Prostate gland (tissue), 2 donors: ENCODE data around the gene C1QTNF7.

Source experiments
- CTCF ChIP-seq, 4 experiments: fragments of 200-600 bp in 2 of 4; fragments of 450-650 bp in 2 of 4; sonication (generic) in 2 of 4; IDR thresholded peaks; 1 replicate in 3 of 4; 2 replicates in 1 of 4; pipeline ENCODE4 v1.5.1; 2016 to 2019; ENCODE audit warnings: antibody characterized with exemption in 4 of 4, mild to moderate bottlenecking in 2 of 4, moderate library complexity in 2 of 4
- POLR2A ChIP-seq: fragments of 450-650 bp; IDR thresholded peaks from one replicate; pipeline ENCODE4 v1.6.1; 2016; ENCODE audit warnings: antibody characterized with exemption, mild to moderate bottlenecking
- POLR2AphosphoS5 ChIP-seq: sonication (generic); formaldehyde crosslinking; IDR thresholded peaks from one replicate; pipeline ENCODE4 v1.6.1; 2017; ENCODE audit warnings: antibody characterized with exemption

GRCh38 chr4:15493411-15493810 lies 65.6 kb downstream of the C1QTNF7 start:
- TF ChIP-seq CTCF (IDR thresholded peaks at IDR 0.05) (no peak), POLR2AphosphoS5 (no peak), POLR2A (no peak)
